PFSK-1 (cell line): ENCODE data around the gene FBN1.

ENCODE experiments used
- FOXP2 ChIP-seq: optimal IDR thresholded peaks from 2 replicates; pipeline ENCODE3; 2011; ENCODE audit warnings: borderline replicate concordance, control low read depth, inconsistent platforms; ENCODE audit not compliant: insufficient read depth; ENCODE audit errors: extremely low read length, extremely low read depth
- POLR2AphosphoS5 ChIP-seq: IDR thresholded peaks from 2 replicates; pipeline ENCODE4 v1.6.1; 2012; ENCODE audit warnings: low read depth, mild to moderate bottlenecking, control low read depth, low read length, moderate library complexity
- SIN3A ChIP-seq: IDR thresholded peaks from 2 replicates; pipeline ENCODE4 v1.6.1; 2012; ENCODE audit warnings: mild to moderate bottlenecking, low read length, moderate library complexity, borderline replicate concordance; ENCODE audit not compliant: insufficient read depth
- TAF1 ChIP-seq: IDR thresholded peaks from 2 replicates; pipeline ENCODE4 v1.6.1; 2012; ENCODE audit warnings: low read length, control low read depth, borderline replicate concordance; ENCODE audit not compliant: insufficient read depth
- TF ChIP-seq, protein P1 (sequence below), 2 experiments: IDR thresholded peaks; 2 replicates each; pipeline versions ENCODE4 v1.6.1 to v1.8.0; 2011 to 2012; ENCODE audit warnings: low read depth in 2 of 2, low read length in 2 of 2, control low read depth in 1 of 2, inconsistent platforms in 1 of 2, mild to moderate bottlenecking in 1 of 2, moderate library complexity in 1 of 2; ENCODE audit not compliant: insufficient read depth in 1 of 2

FBN1 gene

DNA sequence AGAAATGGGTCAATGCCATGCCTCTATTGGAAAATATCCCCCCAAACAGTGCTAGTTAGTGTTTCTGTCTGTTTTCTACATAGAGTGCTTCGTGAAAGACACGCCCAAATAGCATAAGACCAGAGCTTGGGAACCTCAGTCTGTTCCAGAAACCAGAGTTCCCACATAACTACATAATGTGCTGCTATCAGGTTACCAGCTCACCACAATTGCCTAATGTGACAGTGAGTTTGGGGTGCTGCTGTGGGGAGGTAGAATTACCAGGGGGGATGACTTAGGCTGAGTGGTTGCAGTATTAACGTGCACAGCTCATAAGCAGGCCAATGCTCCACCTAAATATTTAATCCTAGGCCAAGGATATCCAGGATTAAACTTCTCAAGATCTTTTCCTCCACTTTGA lies 275.0 kb downstream of the FBN1 start:
- no peak for TF ChIP-seq FOXP2
- no peak for TF ChIP-seq TAF1
- no peak for TF ChIP-seq SIN3A
- TF ChIP-seq, protein P1, sequence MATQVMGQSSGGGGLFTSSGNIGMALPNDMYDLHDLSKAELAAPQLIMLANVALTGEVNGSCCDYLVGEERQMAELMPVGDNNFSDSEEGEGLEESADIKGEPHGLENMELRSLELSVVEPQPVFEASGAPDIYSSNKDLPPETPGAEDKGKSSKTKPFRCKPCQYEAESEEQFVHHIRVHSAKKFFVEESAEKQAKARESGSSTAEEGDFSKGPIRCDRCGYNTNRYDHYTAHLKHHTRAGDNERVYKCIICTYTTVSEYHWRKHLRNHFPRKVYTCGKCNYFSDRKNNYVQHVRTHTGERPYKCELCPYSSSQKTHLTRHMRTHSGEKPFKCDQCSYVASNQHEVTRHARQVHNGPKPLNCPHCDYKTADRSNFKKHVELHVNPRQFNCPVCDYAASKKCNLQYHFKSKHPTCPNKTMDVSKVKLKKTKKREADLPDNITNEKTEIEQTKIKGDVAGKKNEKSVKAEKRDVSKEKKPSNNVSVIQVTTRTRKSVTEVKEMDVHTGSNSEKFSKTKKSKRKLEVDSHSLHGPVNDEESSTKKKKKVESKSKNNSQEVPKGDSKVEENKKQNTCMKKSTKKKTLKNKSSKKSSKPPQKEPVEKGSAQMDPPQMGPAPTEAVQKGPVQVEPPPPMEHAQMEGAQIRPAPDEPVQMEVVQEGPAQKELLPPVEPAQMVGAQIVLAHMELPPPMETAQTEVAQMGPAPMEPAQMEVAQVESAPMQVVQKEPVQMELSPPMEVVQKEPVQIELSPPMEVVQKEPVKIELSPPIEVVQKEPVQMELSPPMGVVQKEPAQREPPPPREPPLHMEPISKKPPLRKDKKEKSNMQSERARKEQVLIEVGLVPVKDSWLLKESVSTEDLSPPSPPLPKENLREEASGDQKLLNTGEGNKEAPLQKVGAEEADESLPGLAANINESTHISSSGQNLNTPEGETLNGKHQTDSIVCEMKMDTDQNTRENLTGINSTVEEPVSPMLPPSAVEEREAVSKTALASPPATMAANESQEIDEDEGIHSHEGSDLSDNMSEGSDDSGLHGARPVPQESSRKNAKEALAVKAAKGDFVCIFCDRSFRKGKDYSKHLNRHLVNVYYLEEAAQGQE (IDR thresholded peaks at IDR 0.05; ENCODE audit: insufficient read depth in 1 of 2, low read depth in 2 of 2, low read length in 2 of 2) = no peak
- TF ChIP-seq POLR2AphosphoS5 = no peak

DNA sequence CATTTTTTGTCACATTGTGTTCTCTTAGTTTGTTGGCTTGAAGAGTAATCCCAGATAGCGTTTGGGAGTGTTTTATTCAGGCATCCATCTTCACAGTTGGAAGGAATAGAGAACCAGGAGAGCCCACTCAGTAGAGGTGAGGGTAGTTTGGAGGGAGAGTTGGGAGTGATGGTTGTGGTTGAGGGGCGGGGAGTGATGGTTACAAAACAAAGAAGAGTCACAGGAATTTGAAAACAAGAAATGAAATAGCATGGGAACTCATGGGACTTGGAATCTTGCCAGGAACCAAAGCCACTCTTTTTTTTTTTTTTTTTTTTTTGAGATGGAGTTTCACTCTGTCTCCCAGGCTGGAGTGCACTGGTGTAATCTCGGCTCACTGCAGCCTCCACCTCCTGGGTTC lies 278.0 kb downstream of the FBN1 start:
- TF ChIP-seq FOXP2 = no peak
- TF ChIP-seq POLR2AphosphoS5 = no peak
- TF ChIP-seq, protein P1 (IDR thresholded peaks at IDR 0.05; ENCODE audit: insufficient read depth in 1 of 2, low read depth in 2 of 2, low read length in 2 of 2) = no peak
- no peak for TF ChIP-seq TAF1
- TF ChIP-seq SIN3A = no peak

DNA sequence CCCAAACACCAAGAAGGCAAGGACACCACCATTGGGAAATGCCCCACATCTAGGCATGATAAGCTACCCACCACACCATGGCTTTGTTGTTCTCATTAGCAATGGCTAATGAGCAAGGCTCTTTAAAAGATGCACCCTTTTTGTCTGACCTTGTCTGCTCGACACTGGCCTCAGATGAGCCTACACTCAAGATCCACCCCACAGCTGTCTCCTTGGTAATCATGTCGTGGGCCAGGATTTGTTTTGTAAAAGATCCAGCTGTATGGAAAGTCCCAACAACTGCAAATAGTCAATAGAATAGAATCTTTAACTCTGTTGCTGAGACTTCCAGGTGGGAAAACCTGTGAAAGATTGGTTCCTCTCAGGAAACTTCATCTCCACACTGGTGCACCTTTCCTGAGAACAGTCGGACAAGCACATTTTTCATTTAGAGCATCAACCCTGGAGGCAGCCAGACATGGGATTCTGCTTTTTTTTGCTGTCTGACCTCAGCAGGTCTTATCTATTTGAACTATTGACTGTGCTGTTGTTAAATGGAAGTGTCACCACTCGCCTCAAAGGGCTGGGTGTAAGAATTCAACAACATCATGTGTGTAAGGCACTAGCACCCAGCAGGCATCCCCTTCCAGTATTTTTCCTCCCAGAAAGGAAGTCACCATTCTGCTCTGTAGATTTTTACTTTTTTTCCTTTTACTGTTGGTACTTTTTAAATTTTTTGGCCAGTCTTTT lies 278.8 kb downstream of the FBN1 start:
- TF ChIP-seq TAF1 (no peak), FOXP2 (no peak), POLR2AphosphoS5 (no peak), SIN3A (no peak)
- TF ChIP-seq, protein P1 (IDR thresholded peaks at IDR 0.05; ENCODE audit: insufficient read depth in 1 of 2, low read depth in 2 of 2, low read length in 2 of 2) = no peak

DNA sequence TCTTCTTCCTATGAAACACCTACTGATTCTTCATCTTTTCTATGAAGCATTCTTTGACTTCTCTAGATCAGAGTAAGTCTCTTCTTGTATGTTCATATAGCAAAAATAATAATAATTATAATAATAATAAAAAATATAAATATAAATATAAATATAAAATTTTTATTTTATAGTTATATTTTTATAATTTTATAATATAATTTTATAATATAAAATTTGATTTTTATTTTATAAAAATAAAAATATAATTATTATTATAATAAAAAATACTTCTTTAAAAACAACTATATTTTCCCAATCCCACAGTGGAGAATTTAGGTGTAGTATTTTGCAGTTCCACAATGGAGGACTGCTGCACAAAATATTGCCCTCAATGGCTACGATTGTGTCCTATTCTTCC lies 279.9 kb downstream of the FBN1 start:
- no peak for TF ChIP-seq POLR2AphosphoS5
- no peak for TF ChIP-seq TAF1
- TF ChIP-seq, protein P1 (IDR thresholded peaks at IDR 0.05; ENCODE audit: insufficient read depth in 1 of 2, low read depth in 2 of 2, low read length in 2 of 2) = no peak
- TF ChIP-seq FOXP2 = no peak
- TF ChIP-seq SIN3A = no peak

DNA sequence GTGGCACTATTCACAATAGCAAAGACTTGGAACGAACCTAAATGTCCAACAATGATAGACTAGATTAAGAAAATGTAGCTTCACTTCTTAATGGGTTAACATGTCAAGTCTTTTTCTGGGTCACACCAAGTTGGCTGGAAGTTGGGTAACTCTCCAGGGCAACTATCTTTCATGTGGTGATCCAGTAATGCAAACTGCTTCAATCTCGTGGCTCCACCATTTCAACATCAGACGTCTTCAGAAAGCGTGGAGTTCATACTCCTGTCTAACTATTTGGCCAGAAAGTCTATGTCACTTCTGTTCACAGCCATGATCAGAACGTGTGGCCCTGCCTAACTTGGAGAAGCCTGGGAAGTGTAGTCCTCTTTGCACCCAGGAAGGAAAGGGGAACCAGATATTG lies 282.0 kb downstream of the FBN1 start:
- TF ChIP-seq, protein P1 (IDR thresholded peaks at IDR 0.05; ENCODE audit: insufficient read depth in 1 of 2, low read depth in 2 of 2, low read length in 2 of 2) = no peak
- TF ChIP-seq TAF1 (no peak), POLR2AphosphoS5 (no peak)
